ENCODE results near the gene STUM. TPM values are rescaled to one million over a fixed set of nuclear protein-coding genes. Genes with fewer than 3 reads are reported as not detected.

Gene STUM
- total and polyA plus RNA-seq, 7 donors = under 0.01 to 16.9 (median 7.2) TPM

DNA sequence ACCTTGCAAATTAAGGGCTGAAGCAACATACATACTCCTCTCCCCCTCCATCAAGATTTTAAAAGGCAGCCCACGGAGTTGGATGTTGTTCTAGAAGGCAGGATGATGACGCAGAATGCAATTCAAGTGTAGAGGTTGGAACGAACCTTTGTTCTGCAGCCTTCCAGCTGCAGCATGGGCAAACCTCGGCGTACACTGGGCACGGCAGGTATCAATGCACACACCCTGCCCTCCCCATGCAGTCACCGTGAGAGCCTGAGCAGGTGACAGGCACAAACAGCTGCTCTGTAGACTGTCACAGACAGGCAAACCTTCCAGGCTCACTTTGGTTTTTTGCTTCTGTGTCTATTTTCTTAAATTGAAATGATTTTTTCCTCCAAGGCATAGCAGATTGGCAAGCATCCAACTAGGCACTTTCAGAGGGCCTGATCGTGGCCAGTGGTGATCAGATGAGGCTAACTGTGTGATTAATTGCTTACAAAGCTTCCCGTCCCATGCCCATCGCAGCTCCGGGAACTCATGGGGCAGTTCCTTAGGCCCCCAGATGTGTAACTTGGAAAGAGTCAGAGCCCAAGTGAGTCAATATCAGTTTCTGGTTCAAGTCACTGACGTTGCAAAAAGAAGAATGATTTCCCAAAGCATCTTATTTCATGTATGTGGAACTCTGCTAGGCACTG, 108.2 kb downstream of the STUM start:
- no peaks in the 10 kb centered on the region for H3K36me3 ChIP-seq
- no peak overlapping the region for H3K4me3 ChIP-seq
- 20 to 37% methylated on average over 12 of the region's 12 CpGs for WGBS, 2 donors
- TF ChIP-seq POLR2AphosphoS5 (IDR thresholded peaks at IDR 0.05) (peak in 3 of 4 donors; percentile 32 to 83 (median 51)), EP300 (IDR thresholded peaks at IDR 0.05) (peak in 2 of 4 donors; percentile 20 to 73), POLR2A (IDR thresholded peaks at IDR 0.05) (no peak)
- TF ChIP-seq, protein P1, sequence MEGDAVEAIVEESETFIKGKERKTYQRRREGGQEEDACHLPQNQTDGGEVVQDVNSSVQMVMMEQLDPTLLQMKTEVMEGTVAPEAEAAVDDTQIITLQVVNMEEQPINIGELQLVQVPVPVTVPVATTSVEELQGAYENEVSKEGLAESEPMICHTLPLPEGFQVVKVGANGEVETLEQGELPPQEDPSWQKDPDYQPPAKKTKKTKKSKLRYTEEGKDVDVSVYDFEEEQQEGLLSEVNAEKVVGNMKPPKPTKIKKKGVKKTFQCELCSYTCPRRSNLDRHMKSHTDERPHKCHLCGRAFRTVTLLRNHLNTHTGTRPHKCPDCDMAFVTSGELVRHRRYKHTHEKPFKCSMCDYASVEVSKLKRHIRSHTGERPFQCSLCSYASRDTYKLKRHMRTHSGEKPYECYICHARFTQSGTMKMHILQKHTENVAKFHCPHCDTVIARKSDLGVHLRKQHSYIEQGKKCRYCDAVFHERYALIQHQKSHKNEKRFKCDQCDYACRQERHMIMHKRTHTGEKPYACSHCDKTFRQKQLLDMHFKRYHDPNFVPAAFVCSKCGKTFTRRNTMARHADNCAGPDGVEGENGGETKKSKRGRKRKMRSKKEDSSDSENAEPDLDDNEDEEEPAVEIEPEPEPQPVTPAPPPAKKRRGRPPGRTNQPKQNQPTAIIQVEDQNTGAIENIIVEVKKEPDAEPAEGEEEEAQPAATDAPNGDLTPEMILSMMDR (IDR thresholded peaks at IDR 0.05) = no peak
- H3K27me3 ChIP-seq = no peaks in the 10 kb centered on the region
- H3K9me3 ChIP-seq = no peaks in the 10 kb centered on the region
- no peak overlapping the region for H3K27ac ChIP-seq
- intact Hi-C loops (cut with DNase I) = loop anchor here (5.0 kb wide), 1 partner anchor 36 kb away; no protein-coding TSS in a partner anchor
- no peak for DNase-seq
- no peaks in the 10 kb centered on the region for H3K4me1 ChIP-seq

DNA sequence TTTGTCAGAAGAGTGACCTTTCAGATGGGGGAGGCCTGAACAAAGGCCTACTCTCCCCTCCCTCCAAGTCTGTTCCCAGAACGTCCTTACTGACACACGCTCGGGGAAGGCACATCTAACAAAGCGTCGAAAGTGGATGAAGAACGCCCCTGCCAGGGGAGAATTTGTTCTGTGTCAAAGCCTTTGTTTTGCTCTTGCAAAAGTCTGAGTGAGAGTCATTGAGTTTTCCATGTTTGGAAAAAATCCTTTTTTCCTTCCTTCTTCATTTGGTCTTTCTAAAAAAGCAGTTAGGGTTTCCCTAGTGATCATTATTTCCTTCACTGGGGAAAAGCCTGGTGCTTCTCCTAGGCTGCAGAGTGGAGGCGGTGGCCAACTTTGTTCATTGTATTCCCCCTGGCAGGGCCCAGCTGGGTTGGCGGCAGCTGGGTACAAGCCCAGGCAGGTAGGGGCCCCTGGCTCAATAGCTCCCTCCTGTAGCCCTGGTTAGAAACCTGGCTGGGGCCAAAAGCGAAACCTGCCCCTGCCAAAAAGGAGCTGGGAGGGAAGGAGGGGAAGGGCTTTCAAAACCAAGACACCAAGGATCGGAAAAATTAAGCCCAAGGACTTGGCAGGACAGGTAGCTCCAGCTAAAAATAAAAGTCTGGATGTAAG, 109.5 kb downstream of the STUM start:
- H3K4me1 ChIP-seq = peaks cover 0 to under 1% (median 0%) of the 10 kb centered on the region in 4 donors
- H3K27me3 ChIP-seq = no peaks in the 10 kb centered on the region
- WGBS, 2 donors = 82 to 94% methylated on average over 10 of the region's 10 CpGs
- no peaks in the 10 kb centered on the region for H3K9me3 ChIP-seq
- H3K36me3 ChIP-seq = no peaks in the 10 kb centered on the region
- H3K4me3 ChIP-seq = no peak overlapping the region
- TF ChIP-seq POLR2AphosphoS5 (IDR thresholded peaks at IDR 0.05) (peak in 3 of 4 donors; percentile 2 to 27 (median 26)), EP300 (IDR thresholded peaks at IDR 0.05) (no peak)
- H3K27ac ChIP-seq = no peak overlapping the region
- intact Hi-C loops (cut with DNase I) = loop anchor here (5.0 kb wide), 1 partner anchor 34 kb away; no protein-coding TSS in a partner anchor
- DNase-seq = peak; percentile 68

- Histone ChIP-seq H3K9me3 (no peaks in the 10 kb centered on the region), H3K4me1 (peaks cover 0 to 3% (median 0%) of the 10 kb centered on the region in 4 donors), H3K36me3 (no peaks in the 10 kb centered on the region), H3K27ac (no peak overlapping the region), H3K27me3 (no peaks in the 10 kb centered on the region), H3K4me3 (no peak overlapping the region)
- no peak for DNase-seq
- TF ChIP-seq POLR2AphosphoS5 (IDR thresholded peaks at IDR 0.05) = peak in 3 of 4 donors; percentile 5 to 18 (median 11)
- TF ChIP-seq, protein P1 (IDR thresholded peaks at IDR 0.05) = no peak
- 92 to 94% methylated on average over 22 of the region's 22 CpGs for WGBS, 2 donors
- intact Hi-C loops (cut with DNase I) = loop anchor here (5.0 kb wide), 1 partner anchor 34 kb away; no protein-coding TSS in a partner anchor
Observed at GRCh38 chr1:226658546-226659125, 110.1 kb downstream of the STUM start.

Other genes with a start within 250 kb of the STUM start
- gene LIN9, start 239.6 kb upstream of the STUM start, total RNA-seq = 1 to 10 TPM; 3.1 to 5.4 (median 4.6) TPM
- gene LIN9, start 239.6 kb upstream of the STUM start, polyA plus RNA-seq = 1 to 10 TPM; 2.4 to 2.9 (median 2.8) TPM
- 100 to 1,000 TPM; 107 to 168 (median 152) TPM for gene PARP1, start 140.7 kb upstream of the STUM start, total RNA-seq
- 10 to 100 TPM; 16.4 to 58.8 (median 18.6) TPM for gene PARP1, start 140.7 kb upstream of the STUM start, polyA plus RNA-seq
- gene ITPKB, start 190.5 kb downstream of the STUM start, total RNA-seq = 10 to 100 TPM; 52.4 to 80.9 (median 61.7) TPM
- 10 to 100 TPM in 1 of 3 donors, 1 to 10 TPM in 2; 1.4 to 20.4 (median 4.2) TPM for gene ITPKB, start 190.5 kb downstream of the STUM start, polyA plus RNA-seq